Mesothelial cell of epicardium (in vitro differentiated cells): ENCODE data around the gene FTL. TPM values are rescaled to one million over a fixed set of nuclear protein-coding genes. Genes with fewer than 3 reads are reported as not detected.

Source experiments
- DNase-seq, 2 experiments: peaks; one replicate each; pipeline ENCODE4 v3.0.0; 2021; ENCODE audit warnings: low spot score in 2 of 2; ENCODE audit not compliant: unreplicated experiment in 2 of 2
- H3K27ac Mint-ChIP-seq: 2 replicates; pipeline ENCODE4 v1.8.0; 2021; ENCODE audit warnings: mixed read lengths
- H3K27me3 Mint-ChIP-seq: 2 replicates; pipeline ENCODE4 v1.8.0; 2021; ENCODE audit warnings: low read depth, mixed read lengths
- H3K36me3 Mint-ChIP-seq: 2 replicates; pipeline ENCODE4 v1.8.0; 2021; ENCODE audit warnings: mixed read lengths
- H3K4me1 Mint-ChIP-seq: 2 replicates; pipeline ENCODE4 v1.8.0; 2021; ENCODE audit warnings: mixed read lengths
- H3K4me3 Mint-ChIP-seq: 2 replicates; pipeline ENCODE4 v1.8.0; 2021; ENCODE audit warnings: mild to moderate bottlenecking, moderate library complexity, mixed read lengths
- H3K9me3 Mint-ChIP-seq: 2 replicates; pipeline ENCODE4 v1.8.0; 2021; ENCODE audit warnings: mixed read lengths
- CTCF ChIP-seq: fragments of 200-600 bp; sonication (generic); IDR thresholded peaks from one replicate; pipeline ENCODE4 v1.5.0; 2021; ENCODE audit warnings: antibody characterized with exemption; ENCODE audit not compliant: unreplicated experiment
- total RNA-seq: library from RNA; stranded (reverse); gene quantifications from 3 replicates; pipeline ENCODE4 v1.2.1, GENCODE V29; 2021

FTL gene
- total RNA-seq, 1 donor from 2014 or later: 1,064 TPM

DNA sequence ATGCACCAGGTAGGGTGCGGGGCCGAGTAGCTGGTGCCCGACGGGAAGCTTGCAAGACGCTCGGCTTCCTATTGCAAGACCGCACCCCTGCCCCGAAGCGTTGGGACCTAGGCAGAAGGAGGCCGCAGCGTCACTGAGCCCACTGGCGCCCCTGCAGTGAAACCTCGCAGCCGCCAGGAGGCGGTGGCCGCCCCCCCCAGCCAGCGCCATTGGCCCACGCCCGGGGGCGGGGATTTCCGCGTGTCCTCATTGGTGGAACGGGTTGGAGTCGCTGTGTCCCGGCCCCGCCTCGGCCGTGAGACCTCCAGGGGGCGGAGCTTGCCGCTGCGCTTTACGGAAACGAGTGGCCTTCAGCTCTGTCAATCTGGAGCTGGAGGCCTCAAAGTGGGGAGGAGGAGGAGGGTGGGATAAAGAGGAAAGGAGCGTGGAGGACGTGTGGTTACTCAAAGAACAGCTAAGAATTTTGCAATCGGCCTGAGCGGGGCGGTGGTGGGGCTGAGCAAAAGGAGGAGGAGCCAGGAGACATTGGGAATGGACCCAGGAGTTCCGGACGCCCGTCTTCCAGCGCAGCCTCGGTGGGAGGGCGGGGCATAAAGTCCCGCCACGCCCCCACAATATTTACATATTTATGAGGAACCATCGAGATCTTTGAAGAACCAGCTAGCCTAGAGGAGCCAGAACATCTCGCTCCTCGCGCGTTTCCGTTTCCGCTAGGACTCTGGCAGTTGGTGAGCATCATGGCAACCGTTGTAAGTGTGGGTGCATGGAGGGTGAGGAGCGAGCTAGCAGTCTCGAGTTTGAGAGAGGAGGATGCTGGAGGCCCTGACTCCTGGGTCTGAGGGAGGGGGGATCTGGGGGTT is 28.3 kb downstream of the FTL start, which contains the start of the genes GYS1 and RUVBL2:
Gene GYS1, minus strand, starts transcription at position 135 of the 860 bp plus-strand sequence. CDS start 197 bp downstream, outside the sequence.
Gene RUVBL2, plus strand, starts transcription at position 713 of the 860 bp plus-strand sequence. Its CDS starts 25 bp downstream, at position 738.
- Mint-ChIP-seq H3K4me1 (peaks cover 31% of the 10 kb centered on the region), H3K9me3 (no peaks in the 10 kb centered on the region), H3K36me3 (peaks cover 10% of the 10 kb centered on the region), H3K4me3 (peak within 1 kb of the TSS; percentile 93), H3K27ac (peak within 1 kb of the TSS; percentile 99), H3K27me3 (no peaks in the 10 kb centered on the region)
- peak; percentile 95 for TF ChIP-seq CTCF
- peak; percentile 99 for DNase-seq

- peaks cover 5% of the 10 kb centered on the region for H3K36me3 Mint-ChIP-seq
- no peak for TF ChIP-seq CTCF
- no peak for DNase-seq
- H3K27me3 Mint-ChIP-seq: no peaks in the 10 kb centered on the region
- H3K4me1 Mint-ChIP-seq: peaks cover 31% of the 10 kb centered on the region
- peak overlapping the region; percentile 99 for H3K27ac Mint-ChIP-seq
- no peaks in the 10 kb centered on the region for H3K9me3 Mint-ChIP-seq
- H3K4me3 Mint-ChIP-seq: peak overlapping the region; percentile 93
Measured at GRCh38 chr19:48994035-48994386, 28.9 kb downstream of the FTL start.

DNA sequence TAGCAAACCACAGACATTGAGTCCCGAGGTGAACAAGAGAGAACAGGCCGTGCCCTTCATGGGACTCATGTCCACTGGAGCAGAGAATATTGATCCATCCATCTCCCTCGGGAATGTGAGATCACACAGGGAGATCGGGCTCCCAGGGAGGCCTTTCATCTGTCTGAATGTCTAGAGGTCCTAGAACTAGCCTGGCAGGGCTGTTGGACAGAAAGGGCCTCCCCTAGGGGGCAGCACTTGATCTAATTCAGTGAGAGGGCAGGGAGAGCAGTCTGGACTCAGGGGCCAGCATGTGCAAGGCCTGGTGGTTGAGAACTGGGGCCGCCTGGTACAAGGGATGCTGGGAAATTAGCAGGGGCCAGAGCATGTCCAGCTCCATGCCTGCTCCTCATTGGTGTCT is 32.9 kb downstream of the FTL start:
- no peak overlapping the region for H3K27ac Mint-ChIP-seq
- H3K9me3 Mint-ChIP-seq: no peaks in the 10 kb centered on the region
- no peak overlapping the region for H3K4me3 Mint-ChIP-seq
- TF ChIP-seq CTCF: no peak
- H3K36me3 Mint-ChIP-seq: peaks cover 9% of the 10 kb centered on the region
- no peak for DNase-seq
- no peaks in the 10 kb centered on the region for H3K27me3 Mint-ChIP-seq
- peaks cover 15% of the 10 kb centered on the region for H3K4me1 Mint-ChIP-seq

- no peaks in the 10 kb centered on the region for H3K27me3 Mint-ChIP-seq
- peaks cover 6% of the 10 kb centered on the region for H3K4me1 Mint-ChIP-seq
- H3K27ac Mint-ChIP-seq: peak overlapping the region; percentile 12
- peak; percentile 59 for TF ChIP-seq CTCF
- no peak overlapping the region for H3K4me3 Mint-ChIP-seq
- H3K9me3 Mint-ChIP-seq: no peaks in the 10 kb centered on the region
- DNase-seq: peak in 1 of 2 experiments; percentile 71
- peaks cover 15% of the 10 kb centered on the region for H3K36me3 Mint-ChIP-seq
Measured at GRCh38 chr19:48999481-49000325, 34.6 kb downstream of the FTL start.

DNA sequence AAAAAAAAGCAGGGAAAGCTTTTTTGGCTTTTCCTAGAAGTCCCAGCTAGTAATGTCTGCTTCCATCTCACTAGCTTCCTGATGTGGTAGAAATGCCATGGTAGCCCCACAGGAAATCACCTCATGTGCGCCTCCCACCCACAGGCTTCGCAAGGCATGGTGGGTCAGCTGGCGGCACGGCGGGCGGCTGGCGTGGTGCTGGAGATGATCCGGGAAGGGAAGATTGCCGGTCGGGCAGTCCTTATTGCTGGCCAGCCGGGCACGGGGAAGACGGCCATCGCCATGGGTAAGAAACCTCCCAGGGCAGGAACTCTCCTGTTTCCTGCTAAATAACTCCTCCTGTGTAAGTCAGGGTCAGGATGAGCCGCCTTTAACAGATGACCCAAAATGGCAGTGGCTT is 39.0 kb downstream of the FTL start:
- Mint-ChIP-seq H3K4me1 (no peaks in the 10 kb centered on the region), H3K27ac (no peak overlapping the region), H3K9me3 (no peaks in the 10 kb centered on the region), H3K4me3 (no peak overlapping the region), H3K36me3 (peaks cover 22% of the 10 kb centered on the region), H3K27me3 (no peaks in the 10 kb centered on the region)
- no peak for DNase-seq
- TF ChIP-seq CTCF: no peak
